Activated CD8-positive, alpha-beta T cell treated with anti-CD3 and anti-CD28 coated beads for 36 hours (primary cell): ENCODE results near the gene SART1. TPM values are rescaled to one million over a fixed set of nuclear protein-coding genes. Genes with fewer than 3 reads are reported as not detected.

Source experiments
- ATAC-seq: fragments of 200-7000 bp; cut with Tn5 transposase; one replicate; pipeline ENCODE4 v1.10.0; 2021; ENCODE audit warnings: mild to moderate bottlenecking, moderate library complexity
- CTCF ChIA-PET: fragments of 350-600 bp; sonication (Branson Sonifier 250); formaldehyde crosslinking; loops from one replicate; lab custom pipeline; 2021; ENCODE audit warnings: antibody characterized with exemption; lab: Charles Lee
- POLR2A ChIA-PET: fragments of 350-600 bp; sonication (Branson Sonifier 250); formaldehyde crosslinking; loops from one replicate; lab custom pipeline; 2021; ENCODE audit warnings: antibody characterized with exemption; lab: Charles Lee
- DNase-seq: peaks from one replicate; pipeline ENCODE4 v3.0.0-alpha.2; 2020
- H3K27ac Mint-ChIP-seq: one replicate; pipeline ENCODE4 v1.8.0; 2021; ENCODE audit warnings: mild to moderate bottlenecking, mixed read lengths
- H3K27me3 Mint-ChIP-seq: one replicate; pipeline ENCODE4 v1.8.0; 2021; ENCODE audit warnings: mixed read lengths
- H3K36me3 Mint-ChIP-seq: one replicate; pipeline ENCODE4 v1.8.0; 2021; ENCODE audit warnings: low read depth, mixed read lengths
- H3K4me1 Mint-ChIP-seq: one replicate; pipeline ENCODE4 v1.8.0; 2021; ENCODE audit warnings: low read depth, mixed read lengths
- H3K4me3 Mint-ChIP-seq: one replicate; pipeline ENCODE4 v1.8.0; 2021; ENCODE audit warnings: mild to moderate bottlenecking, moderate library complexity, mixed read lengths
- H3K9me3 Mint-ChIP-seq: one replicate; pipeline ENCODE4 v1.8.0; 2021; ENCODE audit warnings: mixed read lengths
- CTCF ChIP-seq: fragments of 200-600 bp; IDR thresholded peaks from one replicate; pipeline ENCODE4 v1.8.0; 2022; ENCODE audit warnings: antibody characterized with exemption, mild to moderate bottlenecking
- intact Hi-C: fragments of 100-400 bp; cut with micrococcal nuclease; formaldehyde crosslinking; loops from one replicate; pipeline ENCODE4 v1.10.0; 2022
- total RNA-seq, 2 experiments: library from RNA; stranded (reverse); gene quantifications; one replicate each; pipeline ENCODE4 v1.2.3, GENCODE V29; 2021

Gene SART1
- total RNA-seq, 2 experiments from 2014 or later: 58.3 to 63.9 TPM

- Mint-ChIP-seq H3K4me3 (no peak overlapping the region), H3K27me3 (no peaks in the 10 kb centered on the region), H3K4me1 (peaks cover 41% of the 10 kb centered on the region), H3K36me3 (peaks cover 13% of the 10 kb centered on the region), H3K9me3 (no peaks in the 10 kb centered on the region), H3K27ac (peak overlapping the region; percentile 93)
- intact Hi-C loops: no loop called here
- no peak for TF ChIP-seq CTCF
- DNase-seq: no peak
- no peak for ATAC-seq
- CTCF ChIA-PET: interaction anchor here (0.8 to 2.4 kb wide), 6 partner anchors 59 to 109 kb away, joined by 3 to 11 read pairs (median 3); partner anchors contain the start of genes CCDC85B, FIBP and MUS81
- POLR2A ChIA-PET: interaction anchor here (0.7 to 7.2 kb wide), 7 partner anchors 30 to 538 kb away, joined by 3 to 54 read pairs (median 6); partner anchors contain the start of genes BANF1, CCDC85B, FIBP and FOSL1
Observed at GRCh38 chr11:65958291-65958690, 3.2 kb upstream of the SART1 start.

- intact Hi-C loops: no loop called here
- H3K27ac Mint-ChIP-seq: peak overlapping the region; percentile 93
- POLR2A ChIA-PET: interaction anchor here (0.7 to 7.2 kb wide), 8 partner anchors 28 to 539 kb away, joined by 3 to 54 read pairs (median 5); partner anchors contain the start of genes BANF1, CCDC85B, FIBP and FOSL1
- CTCF ChIA-PET: interaction anchor here (0.8 to 3.6 kb wide), 7 partner anchors 60 to 109 kb away, joined by 3 to 17 read pairs (median 3); partner anchors contain the start of genes CCDC85B, FIBP and MUS81
- H3K4me1 Mint-ChIP-seq: peaks cover 45% of the 10 kb centered on the region
- no peak for DNase-seq
- no peak overlapping the region for H3K4me3 Mint-ChIP-seq
- peaks cover 16% of the 10 kb centered on the region for H3K36me3 Mint-ChIP-seq
- no peaks in the 10 kb centered on the region for H3K9me3 Mint-ChIP-seq
- ATAC-seq: no peak
- TF ChIP-seq CTCF: no peak
- no peaks in the 10 kb centered on the region for H3K27me3 Mint-ChIP-seq
Observed at GRCh38 chr11:65958774-65959420, 2.6 kb upstream of the SART1 start.

- TF ChIP-seq CTCF: no peak
- ChIA-PET CTCF (interaction anchor here (1.3 to 3.6 kb wide), 4 partner anchors 70 to 298 kb away, joined by 3 to 17 read pairs (median 12); partner anchors contain the start of genes CCDC85B, FIBP and RELA), POLR2A (interaction anchor here (0.6 to 7.2 kb wide), 6 partner anchors 21 to 476 kb away, joined by 3 to 54 read pairs (median 4); partner anchors contain the start of genes CCDC85B, FIBP and FOSL1)
- peak overlapping the region; percentile 82 for H3K4me3 Mint-ChIP-seq
- DNase-seq (no peak), ATAC-seq (peak; percentile 4)
- H3K4me1 Mint-ChIP-seq: peaks cover 48% of the 10 kb centered on the region
- H3K9me3 Mint-ChIP-seq: no peaks in the 10 kb centered on the region
- intact Hi-C loops: loop anchor here (1.0 to 10.0 kb wide), 2 partner anchors 42 to 66 kb away; partner anchors contain the start of genes C11orf68, CCDC85B and DRAP1
- no peaks in the 10 kb centered on the region for H3K27me3 Mint-ChIP-seq
- H3K36me3 Mint-ChIP-seq: peaks cover 32% of the 10 kb centered on the region
- H3K27ac Mint-ChIP-seq: peak overlapping the region; percentile 97
Observed at GRCh38 chr11:65960824-65961266, 689 bp upstream of the SART1 start.

GRCh38 chr11:65962141-65962564 is 619 bp downstream of the SART1 start:
- Mint-ChIP-seq H3K4me3 (peak overlapping the region; percentile 82), H3K27ac (peak overlapping the region; percentile 84), H3K36me3 (peaks cover 41% of the 10 kb centered on the region)

More at GRCh38 chr11:65962141-65962564, 619 bp downstream of the SART1 start:
- ChIA-PET CTCF (interaction anchor here (2.5 to 3.6 kb wide), 3 partner anchors 71 to 77 kb away, joined by 12 to 17 read pairs (median 13); partner anchors contain the start of genes CCDC85B and FIBP), POLR2A (interaction anchor here (0.6 to 7.2 kb wide), 8 partner anchors 14 to 71 kb away, joined by 3 to 54 read pairs (median 4); partner anchors contain the start of genes CCDC85B and FIBP)
- no peak for ATAC-seq
- TF ChIP-seq CTCF: no peak
- H3K9me3 Mint-ChIP-seq: no peaks in the 10 kb centered on the region
- DNase-seq: no peak
- intact Hi-C loops: loop anchor here (10.0 kb wide), 1 partner anchor 67 kb away; the partner anchor contains the start of gene CCDC85B
- H3K4me1 Mint-ChIP-seq: peaks cover 40% of the 10 kb centered on the region
- no peaks in the 10 kb centered on the region for H3K27me3 Mint-ChIP-seq
